ENCODE results near the gene MSI2. TPM values are rescaled to one million over a fixed set of nuclear protein-coding genes. Genes with fewer than 3 reads are reported as not detected.

Gene MSI2
- total and polyA plus RNA-seq, 7 donors: 37.6 to 133 (median 87.1) TPM

GRCh38 chr17:57589151-57590034 is 333.1 kb downstream of the MSI2 start:
- TF ChIP-seq CTCF (IDR thresholded peaks at IDR 0.05): no peak
- peak in 1 of 2 donors; percentile 55 for DNase-seq

GRCh38 chr17:57593739-57594462 is 337.6 kb downstream of the MSI2 start:
- DNase-seq (peak in 1 of 2 donors; percentile 6), ATAC-seq (no peak)
- Histone ChIP-seq H3K4me3 (no peak overlapping the region), H3K4me1 (peaks cover 21% of the 10 kb centered on the region), H3K27me3 (ENCODE audit: insufficient read depth in 3 of 3, low read length in 2 of 3) (no peaks in the 10 kb centered on the region), H3K36me3 (ENCODE audit: insufficient read depth in 1 of 2, low read depth in 1 of 2) (no peaks in the 10 kb centered on the region), H3K9me3 (no peaks in the 10 kb centered on the region), H3K27ac (no peak overlapping the region)
- 95 to 96% (median 96%) methylated on average over 14 of the region's 14 CpGs for WGBS, 3 donors
- intact Hi-C loops (cut with DNase I): loop anchor here in 1 of 2 donors (10.0 kb wide), 1 partner anchor 241 kb away; no protein-coding TSS in a partner anchor
- no peak for TF ChIP-seq CTCF (IDR thresholded peaks at IDR 0.05)

More at GRCh38 chr17:57589151-57590034, 333.1 kb downstream of the MSI2 start:
- no peaks in the 10 kb centered on the region for H3K36me3 ChIP-seq (ENCODE audit: insufficient read depth in 1 of 2, low read depth in 1 of 2)
- H3K4me3 ChIP-seq: no peak overlapping the region
- ATAC-seq: peak; percentile 30 to 93 (median 83)
- H3K27ac ChIP-seq: peak overlapping the region; percentile 46
- no peaks in the 10 kb centered on the region for H3K27me3 ChIP-seq (ENCODE audit: insufficient read depth in 3 of 3, low read length in 2 of 3)
- H3K9me3 ChIP-seq: no peaks in the 10 kb centered on the region
- 61 to 81% (median 65%) methylated on average over 15 of the region's 15 CpGs for WGBS, 3 donors
- H3K4me1 ChIP-seq: peaks cover 33% of the 10 kb centered on the region
- intact Hi-C loops (cut with DNase I): loop anchor here in 1 of 2 donors (10.0 kb wide), 1 partner anchor 245 kb away; no protein-coding TSS in a partner anchor

- Histone ChIP-seq H3K4me3 (no peak overlapping the region), H3K27ac (no peak overlapping the region), H3K27me3 (ENCODE audit: insufficient read depth in 3 of 3, low read length in 2 of 3) (no peaks in the 10 kb centered on the region), H3K9me3 (no peaks in the 10 kb centered on the region), H3K36me3 (ENCODE audit: insufficient read depth in 1 of 2, low read depth in 1 of 2) (no peaks in the 10 kb centered on the region), H3K4me1 (peaks cover 15% of the 10 kb centered on the region)
- intact Hi-C loops (cut with DNase I): loop anchor here in 1 of 2 donors (5.0 to 10.0 kb wide), 2 partner anchors 78 to 240 kb away; no protein-coding TSS in a partner anchor
- ATAC-seq (no peak), DNase-seq (peak in 1 of 2 donors; percentile 5)
- TF ChIP-seq CTCF (IDR thresholded peaks at IDR 0.05): no peak
- WGBS, 3 donors: 95 to 99% (median 97%) methylated on average over 5 of the region's 5 CpGs
Measured at GRCh38 chr17:57594767-57595166, 338.4 kb downstream of the MSI2 start.

GRCh38 chr17:57595426-57595825 is 339.1 kb downstream of the MSI2 start:
- Histone ChIP-seq H3K27ac (no peak overlapping the region), H3K4me1 (peaks cover 14% of the 10 kb centered on the region), H3K9me3 (no peaks in the 10 kb centered on the region), H3K4me3 (no peak overlapping the region), H3K27me3 (ENCODE audit: insufficient read depth in 3 of 3, low read length in 2 of 3) (no peaks in the 10 kb centered on the region), H3K36me3 (ENCODE audit: insufficient read depth in 1 of 2, low read depth in 1 of 2) (no peaks in the 10 kb centered on the region)
- no peak for TF ChIP-seq CTCF (IDR thresholded peaks at IDR 0.05)
- 86 to 97% (median 95%) methylated on average over 4 of the region's 4 CpGs for WGBS, 3 donors
- intact Hi-C loops (cut with DNase I): loop anchor here in 1 of 2 donors (5.0 to 10.0 kb wide), 2 partner anchors 77 to 239 kb away; no protein-coding TSS in a partner anchor
- DNase-seq (peak in 1 of 2 donors; percentile 21), ATAC-seq (no peak)

Measured in psoas muscle (tissue), 8 donors.